CD8-positive, alpha-beta memory T cell (primary cell): ENCODE measurements around the gene ARMC6. TPM values are rescaled to one million over a fixed set of nuclear protein-coding genes. Genes with fewer than 3 reads are reported as not detected.
A peak's percentile ranks its signal among the peaks of the same experiment; 100 is the strongest.
"Not testable (repeated sequence)": the region's sequence is repeated elsewhere in the genome, so short reads cannot be mapped to it uniquely, and the experiment has no call there.

Source experiments
- CTCF ChIA-PET: fragments of 350-600 bp; sonication (Branson Sonifier 250); formaldehyde crosslinking; loops from one replicate; lab custom pipeline; 2021; ENCODE audit warnings: antibody characterized with exemption; lab: Charles Lee
- POLR2A ChIA-PET: fragments of 350-600 bp; sonication (Branson Sonifier 250); formaldehyde crosslinking; loops from one replicate; lab custom pipeline; 2021; ENCODE audit warnings: antibody characterized with exemption; lab: Charles Lee
- DNase-seq, 5 donors: peaks; one replicate each; pipeline versions ENCODE4 v3.0.0 to v3.0.0-alpha.2; 2020 to 2022; ENCODE audit warnings: mixed read lengths in 1 of 5
- H3K27ac ChIP-seq: one replicate; pipeline ENCODE4 v1.7.0; 2013; ENCODE audit warnings: low read depth, mild to moderate bottlenecking, low read length, moderate library complexity
- H3K27me3 ChIP-seq: 2 replicates; pipeline ENCODE4 v1.7.0; 2013; ENCODE audit warnings: low read length, mild to moderate bottlenecking; ENCODE audit not compliant: insufficient read depth, poor library complexity, severe bottlenecking
- H3K36me3 ChIP-seq: 2 replicates; pipeline ENCODE4 v1.7.0; 2013; ENCODE audit warnings: mild to moderate bottlenecking, low read length, moderate library complexity; ENCODE audit not compliant: insufficient read depth
- H3K4me1 ChIP-seq: 2 replicates; pipeline ENCODE4 v1.7.0; 2013; ENCODE audit warnings: mild to moderate bottlenecking, low read length, moderate library complexity; ENCODE audit not compliant: insufficient read depth
- H3K4me3 ChIP-seq: 2 replicates; pipeline ENCODE4 v1.7.0; 2013; ENCODE audit warnings: mild to moderate bottlenecking, low read length
- H3K9me3 ChIP-seq: 2 replicates; pipeline ENCODE4 v1.7.0; 2013; ENCODE audit warnings: mild to moderate bottlenecking, low read length
- H3K27ac Mint-ChIP-seq, 8 donors: one replicate each; pipeline ENCODE4 v1.8.0; 2020 to 2021; ENCODE audit warnings: mixed read lengths in 8 of 8, mild to moderate bottlenecking in 6 of 8, inconsistent platforms in 3 of 8, moderate library complexity in 3 of 8
- H3K27me3 Mint-ChIP-seq, 2 donors: one replicate each; pipeline ENCODE4 v1.8.0; 2020 to 2021; ENCODE audit warnings: mixed read lengths in 2 of 2, mild to moderate bottlenecking in 1 of 2, moderate library complexity in 1 of 2
- H3K36me3 Mint-ChIP-seq, 3 donors: one replicate each; pipeline ENCODE4 v1.8.0; 2020 to 2021; ENCODE audit warnings: mixed read lengths in 3 of 3, inconsistent platforms in 1 of 3, mild to moderate bottlenecking in 1 of 3
- H3K4me1 Mint-ChIP-seq, 3 donors: one replicate each; pipeline ENCODE4 v1.8.0; 2020 to 2021; ENCODE audit warnings: mixed read lengths in 3 of 3, inconsistent platforms in 1 of 3, mild to moderate bottlenecking in 1 of 3
- H3K4me3 Mint-ChIP-seq, 7 donors: one replicate each; pipeline ENCODE4 v1.8.0; 2020 to 2021; ENCODE audit warnings: mixed read lengths in 7 of 7, mild to moderate bottlenecking in 6 of 7, moderate library complexity in 4 of 7, inconsistent platforms in 2 of 7
- H3K9me3 Mint-ChIP-seq, 5 donors: one replicate each; pipeline ENCODE4 v1.8.0; 2020 to 2022; ENCODE audit warnings: mixed read lengths in 5 of 5, mild to moderate bottlenecking in 3 of 5, moderate library complexity in 2 of 5, inconsistent platforms in 1 of 5
- polyA plus RNA-seq: library from polyadenylated mRNA; unstranded; fragments of 300-500 nt; fragmentation: Illumina TruSeq; gene quantifications from one replicate; pipeline ENCODE4 v1.2.3, GENCODE V29; 2021
- total RNA-seq, 2 experiments: library from RNA; stranded (reverse); gene quantifications; one replicate each; pipeline ENCODE4 v1.2.3, GENCODE V29; 2021

The ARMC6 gene
- total and polyA plus RNA-seq, 3 experiments from 2014 or later, result 34.1 to 61.9 (median 57.6) TPM

- H3K9me3 ChIP-seq, result no peaks in the 10 kb centered on the region
- Mint-ChIP-seq H3K4me1 (peaks cover 0 to 3% (median 0%) of the 10 kb centered on the region in 3 donors), H3K9me3 (no peaks in the 10 kb centered on the region), H3K4me3 (no peak overlapping the region), H3K27ac (no peak overlapping the region), H3K27me3 (no peaks in the 10 kb centered on the region), H3K36me3 (peaks cover 0 to 48% (median 5%) of the 10 kb centered on the region in 3 donors)
- H3K4me1 ChIP-seq, result no peaks in the 10 kb centered on the region
- DNase-seq, result no peak
- CTCF ChIA-PET, result no interaction called here
- POLR2A ChIA-PET, result no interaction called here
- H3K27ac ChIP-seq, result no peak overlapping the region
- H3K27me3 ChIP-seq, result no peaks in the 10 kb centered on the region
- H3K36me3 ChIP-seq, result no peaks in the 10 kb centered on the region
- H3K4me3 ChIP-seq, result no peak overlapping the region
Observed at GRCh38 chr19:19101540-19101939, 68.1 kb downstream of the ARMC6 start.

GRCh38 chr19:19102566-19102965 lies 69.2 kb downstream of the ARMC6 start:
- H3K27ac ChIP-seq, H3K9me3 ChIP-seq, H3K36me3 ChIP-seq, H3K4me3 ChIP-seq, H3K4me1 ChIP-seq, POLR2A ChIA-PET, H3K27me3 Mint-ChIP-seq, CTCF ChIA-PET, H3K27me3 ChIP-seq, H3K4me3 Mint-ChIP-seq, H3K9me3 Mint-ChIP-seq, H3K27ac Mint-ChIP-seq, DNase-seq, H3K4me1 Mint-ChIP-seq: not testable (repeated sequence)
- peaks cover 0 to 45% (median 5%) of the 10 kb centered on the region in 3 donors for H3K36me3 Mint-ChIP-seq

GRCh38 chr19:19103167-19103566 lies 69.8 kb downstream of the ARMC6 start:
- H3K36me3 ChIP-seq, result no peaks in the 10 kb centered on the region
- Mint-ChIP-seq H3K27ac (no peak overlapping the region), H3K4me1 (peaks cover 0 to 3% (median 0%) of the 10 kb centered on the region in 3 donors)

DNA sequence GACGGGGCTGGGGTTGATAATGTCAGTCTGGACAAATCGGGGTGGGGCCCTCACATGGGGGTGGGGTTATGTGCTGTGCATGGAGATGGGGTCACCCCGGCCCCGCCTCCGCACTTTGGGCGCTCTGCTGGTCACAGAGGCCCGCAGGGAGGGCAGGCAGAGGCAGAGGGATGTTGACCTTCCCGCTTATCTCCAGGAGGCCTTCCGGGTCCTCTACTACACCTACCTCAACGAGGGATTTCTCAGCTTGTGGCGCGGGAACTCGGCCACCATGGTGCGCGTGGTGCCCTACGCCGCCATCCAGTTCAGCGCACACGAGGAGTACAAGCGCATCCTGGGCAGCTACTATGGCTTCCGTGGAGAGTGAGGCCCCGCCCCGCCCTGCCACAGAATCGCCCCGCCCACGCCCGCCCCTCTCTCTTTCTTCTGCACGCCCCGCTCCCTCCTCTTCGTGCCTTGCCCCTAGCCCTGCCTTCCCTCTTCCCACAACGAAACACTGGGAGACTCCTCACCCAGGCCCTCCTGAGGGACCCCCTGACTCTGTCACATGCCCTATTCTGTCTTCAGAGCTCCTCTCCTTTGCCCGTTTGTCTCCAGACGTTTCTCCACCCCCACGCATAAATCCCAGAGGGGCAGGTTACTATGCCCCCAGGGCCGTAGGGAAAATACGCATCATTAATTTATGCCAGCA lies 72.1 kb downstream of the ARMC6 start:
- Mint-ChIP-seq H3K4me1 (peaks cover 0 to 4% (median 3%) of the 10 kb centered on the region in 3 donors), H3K27me3 (no peaks in the 10 kb centered on the region), H3K9me3 (no peaks in the 10 kb centered on the region), H3K4me3 (no peak overlapping the region), H3K27ac (peak overlapping the region in 1 of 8 donors; percentile 43), H3K36me3 (peaks cover 0 to 35% (median under 1%) of the 10 kb centered on the region in 3 donors)
- CTCF ChIA-PET, result no interaction called here
- peak overlapping the region; percentile 16 for H3K27ac ChIP-seq
- no peaks in the 10 kb centered on the region for H3K27me3 ChIP-seq
- H3K4me3 ChIP-seq, result no peak overlapping the region
- POLR2A ChIA-PET, result no interaction called here
- no peaks in the 10 kb centered on the region for H3K36me3 ChIP-seq
- no peak for DNase-seq
- no peaks in the 10 kb centered on the region for H3K9me3 ChIP-seq
- no peaks in the 10 kb centered on the region for H3K4me1 ChIP-seq

More at GRCh38 chr19:19103167-19103566, 69.8 kb downstream of the ARMC6 start:
- peaks cover 0 to 45% (median 2%) of the 10 kb centered on the region in 3 donors for H3K36me3 Mint-ChIP-seq
- no peak overlapping the region for H3K4me3 Mint-ChIP-seq
- H3K9me3 Mint-ChIP-seq, result no peaks in the 10 kb centered on the region
- H3K4me1 ChIP-seq, result no peaks in the 10 kb centered on the region
- no peak overlapping the region for H3K4me3 ChIP-seq
- ChIA-PET POLR2A (no interaction called here), CTCF (no interaction called here)
- no peaks in the 10 kb centered on the region for H3K27me3 Mint-ChIP-seq
- H3K27me3 ChIP-seq, result no peaks in the 10 kb centered on the region
- no peak overlapping the region for H3K27ac ChIP-seq
- no peak for DNase-seq
- H3K9me3 ChIP-seq, result no peaks in the 10 kb centered on the region

- CTCF ChIA-PET, result no interaction called here
- POLR2A ChIA-PET, result no interaction called here
- Histone ChIP-seq H3K27ac (no peak overlapping the region), H3K4me3 (no peak overlapping the region), H3K36me3 (no peaks in the 10 kb centered on the region), H3K27me3 (no peaks in the 10 kb centered on the region), H3K4me1 (no peaks in the 10 kb centered on the region), H3K9me3 (no peaks in the 10 kb centered on the region)
- Mint-ChIP-seq H3K27ac (no peak overlapping the region), H3K4me3 (no peak overlapping the region), H3K9me3 (no peaks in the 10 kb centered on the region), H3K27me3 (no peaks in the 10 kb centered on the region), H3K36me3 (peaks cover 0 to 29% (median 0%) of the 10 kb centered on the region in 3 donors), H3K4me1 (peaks cover 0 to 7% (median 3%) of the 10 kb centered on the region in 3 donors)
- no peak for DNase-seq
Observed at GRCh38 chr19:19106056-19106551, 72.7 kb downstream of the ARMC6 start.

DNA sequence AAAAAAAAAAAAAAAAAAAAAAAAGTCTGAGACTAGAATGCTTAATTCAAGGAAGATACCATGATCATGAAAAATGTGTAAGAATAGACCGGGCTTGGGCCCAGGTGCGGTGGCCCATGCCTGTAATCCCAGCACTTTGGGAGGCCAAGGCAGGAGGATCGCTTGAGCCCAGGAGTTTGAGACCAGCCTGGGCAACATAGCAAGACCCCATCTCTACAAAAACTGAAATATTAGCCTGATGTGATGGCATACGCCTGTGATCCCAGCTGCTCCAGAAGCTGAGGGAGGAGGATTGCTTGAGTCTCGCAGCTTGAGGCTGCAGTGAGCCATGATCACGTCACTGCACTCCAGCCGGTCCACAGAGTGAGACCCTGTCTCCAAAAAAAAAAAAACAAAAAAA lies 73.5 kb downstream of the ARMC6 start:
- H3K27me3 ChIP-seq, H3K9me3 Mint-ChIP-seq, H3K4me3 ChIP-seq, DNase-seq, H3K27me3 Mint-ChIP-seq, H3K9me3 ChIP-seq, H3K4me1 ChIP-seq, H3K27ac ChIP-seq, CTCF ChIA-PET, H3K4me3 Mint-ChIP-seq, H3K36me3 ChIP-seq, POLR2A ChIA-PET: not testable (repeated sequence)
- Mint-ChIP-seq H3K27ac (peak overlapping the region in 1 of 8 donors; percentile 47), H3K4me1 (peaks cover 0 to 12% (median 6%) of the 10 kb centered on the region in 3 donors), H3K36me3 (peaks cover 0 to 23% (median 0%) of the 10 kb centered on the region in 3 donors)

DNA sequence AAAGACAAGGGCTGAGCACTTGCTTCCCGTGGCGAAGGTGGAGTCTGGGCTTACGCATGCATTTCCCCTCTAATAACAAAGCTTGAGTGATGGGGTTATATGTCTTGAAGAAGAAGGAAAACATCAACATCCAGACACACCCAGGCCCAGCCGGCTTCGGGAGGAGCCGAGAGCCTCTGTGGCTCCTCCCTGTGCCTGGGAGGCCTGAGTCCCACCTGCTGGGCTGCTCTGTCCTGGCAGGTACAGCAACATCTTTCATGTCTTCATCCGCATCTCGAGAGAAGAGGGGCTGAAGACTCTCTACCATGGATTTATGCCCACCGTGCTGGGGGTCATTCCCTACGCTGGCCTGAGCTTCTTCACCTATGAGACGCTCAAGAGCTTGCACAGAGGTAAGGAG lies 74.3 kb downstream of the ARMC6 start:
- CTCF ChIA-PET, result no interaction called here
- no peaks in the 10 kb centered on the region for H3K27me3 Mint-ChIP-seq
- no peaks in the 10 kb centered on the region for H3K27me3 ChIP-seq

More for the DNA sequence above, 74.3 kb downstream of the ARMC6 start:
- Histone ChIP-seq H3K9me3 (no peaks in the 10 kb centered on the region), H3K4me3 (no peak overlapping the region), H3K4me1 (no peaks in the 10 kb centered on the region), H3K36me3 (no peaks in the 10 kb centered on the region), H3K27ac (no peak overlapping the region)
- no peak for DNase-seq
- POLR2A ChIA-PET, result interaction anchor here (0.7 kb wide), 1 partner anchor 1561 kb away, joined by 3 read pairs; no protein-coding TSS in a partner anchor
- Mint-ChIP-seq H3K4me1 (peaks cover 0 to 16% (median 7%) of the 10 kb centered on the region in 3 donors), H3K9me3 (no peaks in the 10 kb centered on the region), H3K4me3 (no peak overlapping the region), H3K36me3 (peaks cover 0 to 23% (median 0%) of the 10 kb centered on the region in 3 donors), H3K27ac (no peak overlapping the region)
